GM21576 (cell line): ENCODE results near the gene SMARCA1.

Experiments
- ATAC-seq: cut with Tn5 transposase; IDR thresholded peaks from one replicate; pipeline ENCODE4 v1.9.1; 2021; ENCODE audit warnings: mild to moderate bottlenecking, moderate library complexity; ENCODE audit not compliant: unreplicated experiment

SMARCA1 gene

DNA sequence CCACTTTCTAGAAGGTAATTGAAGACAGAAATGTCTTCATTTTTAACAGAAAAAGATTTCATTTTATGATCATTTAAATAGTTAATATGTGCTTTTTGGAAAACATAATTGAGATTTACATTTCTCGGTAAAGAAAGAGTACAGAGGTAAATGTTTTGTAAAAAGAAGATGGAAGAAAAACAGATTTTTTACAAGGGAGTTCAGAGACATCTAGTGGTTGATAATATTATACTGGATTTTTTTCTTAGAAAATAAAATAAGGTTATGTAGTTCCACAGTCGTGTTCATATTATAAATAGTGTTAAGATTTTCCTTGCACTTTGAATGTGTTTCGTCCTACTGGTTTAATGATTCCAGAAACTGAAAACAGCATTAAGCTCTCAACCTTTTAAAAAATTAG is 60.6 kb downstream of the SMARCA1 start:
- no peak for ATAC-seq

DNA sequence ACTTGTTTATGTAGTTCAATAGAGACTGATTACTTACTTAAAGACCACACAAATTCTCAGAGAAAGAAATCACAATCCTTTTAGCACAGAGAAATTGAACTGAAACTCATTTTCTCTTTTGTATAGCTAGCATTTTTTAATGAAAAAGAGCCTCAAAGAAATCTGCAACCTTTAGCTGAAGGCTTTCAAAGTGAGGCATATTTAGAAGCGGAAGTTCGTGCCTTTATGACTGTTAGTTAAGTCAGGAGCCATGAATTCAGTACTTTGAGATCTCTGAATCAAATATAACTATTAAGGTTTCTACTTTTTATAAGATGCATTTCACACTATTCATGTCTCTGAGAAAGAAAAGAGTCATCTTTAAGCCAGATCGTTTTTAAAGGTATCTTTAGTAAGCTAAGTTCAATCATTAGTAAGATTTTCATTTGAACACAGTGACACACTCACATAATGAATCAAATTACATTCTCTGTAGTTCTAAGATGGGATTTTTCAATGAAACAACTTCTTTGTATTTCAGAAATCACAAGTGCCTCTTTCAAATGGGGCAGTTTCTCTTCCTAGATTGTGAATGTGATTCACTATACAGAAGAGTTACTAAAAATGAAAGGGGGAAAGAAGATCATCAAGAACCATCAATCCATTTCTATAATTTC is 61.4 kb downstream of the SMARCA1 start:
- no peak for ATAC-seq

DNA sequence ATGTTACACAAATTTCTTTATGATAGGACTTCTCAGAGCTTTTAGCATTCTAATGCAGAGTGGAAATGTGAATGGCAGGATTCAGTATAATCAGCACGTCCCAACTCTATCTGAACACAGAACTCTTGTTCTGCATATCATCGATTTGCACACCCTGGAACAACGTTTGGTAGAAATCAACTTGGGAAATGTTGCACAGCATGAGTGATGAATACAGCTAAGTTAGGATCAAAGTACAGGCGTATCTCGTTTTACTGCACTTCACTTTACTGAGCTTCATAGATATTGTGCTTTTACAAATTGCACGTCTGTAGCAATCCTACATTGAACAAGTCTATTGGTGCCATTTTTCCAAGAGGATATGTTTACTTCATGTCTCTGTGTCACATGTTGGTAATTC is 70.8 kb downstream of the SMARCA1 start:
- ATAC-seq: no peak

DNA sequence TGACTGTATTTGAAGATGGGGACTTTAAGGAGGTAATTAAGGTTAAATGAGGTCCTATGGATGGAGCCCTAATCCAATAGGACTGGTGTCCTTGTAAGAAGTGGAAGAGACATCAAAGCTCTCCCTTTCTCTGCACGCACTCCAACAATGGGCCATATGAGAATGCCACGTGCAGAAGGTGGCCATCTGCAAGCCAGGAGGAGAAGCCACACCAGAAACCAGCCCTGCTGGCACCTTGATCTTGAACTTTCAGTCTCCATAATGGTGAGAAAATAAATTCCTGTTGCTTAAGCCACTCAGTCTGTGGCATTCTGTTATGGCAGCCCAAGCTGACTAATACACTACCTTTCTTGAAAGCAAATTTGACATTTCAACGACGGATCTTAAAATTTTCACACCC is 73.2 kb downstream of the SMARCA1 start:
- ATAC-seq: no peak

DNA sequence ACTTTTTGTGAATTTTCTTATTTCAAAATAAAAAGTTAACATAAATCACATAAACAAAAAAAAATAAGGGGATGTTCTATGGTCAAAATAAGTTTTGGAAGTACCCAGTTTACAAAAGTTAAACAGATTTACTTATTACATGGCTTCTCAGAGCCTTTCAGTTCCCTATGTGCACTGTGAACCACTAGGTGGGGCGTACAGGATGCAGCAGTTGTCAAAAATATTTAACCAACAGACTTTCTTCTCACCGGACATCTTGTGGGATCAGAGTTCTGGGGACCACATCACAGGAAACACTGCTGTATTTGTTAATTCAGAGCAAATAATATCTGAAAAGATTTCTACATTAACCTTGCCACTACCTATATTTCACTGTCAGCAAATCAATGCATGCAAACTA is 74.1 kb downstream of the SMARCA1 start:
- no peak for ATAC-seq

DNA sequence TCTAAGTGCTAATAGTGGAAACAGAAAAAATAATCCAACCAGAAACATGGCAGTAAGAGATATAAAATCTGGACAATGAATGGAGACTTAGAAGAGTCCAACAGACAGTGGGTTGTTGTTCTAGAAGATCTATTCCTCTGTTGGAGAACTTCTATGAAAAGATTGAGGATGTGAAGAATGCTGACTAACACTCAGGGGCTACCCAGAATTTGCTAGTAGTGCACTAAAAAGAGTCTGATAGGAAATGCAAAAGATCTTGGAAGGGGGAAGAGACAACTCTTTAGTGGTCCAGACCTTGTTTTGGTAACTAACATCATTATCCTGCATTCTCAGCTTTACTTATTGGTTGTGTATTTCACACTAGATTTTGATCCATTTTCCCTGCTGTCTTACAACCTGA is 77.9 kb downstream of the SMARCA1 start:
- no peak for ATAC-seq

DNA sequence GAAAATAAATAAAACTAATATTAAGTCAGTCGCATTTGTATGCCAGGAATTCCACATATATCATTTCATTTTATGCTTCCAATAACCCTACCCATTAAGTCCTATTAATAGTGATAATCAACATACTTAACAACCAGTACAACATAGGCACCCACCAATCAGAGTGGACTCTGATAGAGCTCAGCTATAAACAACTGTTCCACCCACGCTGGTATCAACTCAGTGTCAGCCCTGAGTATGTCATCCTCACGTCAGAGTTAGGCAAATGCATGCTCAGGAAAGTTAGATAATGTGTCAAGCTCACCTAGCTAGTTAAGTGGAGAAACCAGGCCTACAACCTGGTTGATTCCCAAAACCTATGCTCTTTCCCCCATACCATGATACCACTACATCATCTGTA is 89.3 kb downstream of the SMARCA1 start:
- ATAC-seq: no peak

DNA sequence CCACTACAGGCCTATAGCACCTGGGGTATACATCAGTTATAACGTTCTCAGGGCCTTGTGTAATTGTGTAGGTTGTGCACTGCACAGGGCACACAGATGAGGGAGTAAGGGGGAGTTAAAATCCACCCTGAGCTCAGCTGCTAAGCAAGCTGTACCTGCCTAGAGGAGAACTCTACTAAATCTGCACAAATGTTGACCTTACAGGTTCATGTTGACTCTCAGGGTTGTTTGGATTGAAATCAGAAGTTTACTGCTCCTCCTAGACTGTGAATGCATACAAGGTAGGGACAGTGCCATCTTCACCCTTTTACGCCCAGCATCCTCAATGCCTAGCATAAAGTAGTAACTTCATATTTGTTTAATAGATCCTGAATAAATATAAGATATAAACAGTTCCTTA is 89.8 kb downstream of the SMARCA1 start:
- ATAC-seq: no peak

DNA sequence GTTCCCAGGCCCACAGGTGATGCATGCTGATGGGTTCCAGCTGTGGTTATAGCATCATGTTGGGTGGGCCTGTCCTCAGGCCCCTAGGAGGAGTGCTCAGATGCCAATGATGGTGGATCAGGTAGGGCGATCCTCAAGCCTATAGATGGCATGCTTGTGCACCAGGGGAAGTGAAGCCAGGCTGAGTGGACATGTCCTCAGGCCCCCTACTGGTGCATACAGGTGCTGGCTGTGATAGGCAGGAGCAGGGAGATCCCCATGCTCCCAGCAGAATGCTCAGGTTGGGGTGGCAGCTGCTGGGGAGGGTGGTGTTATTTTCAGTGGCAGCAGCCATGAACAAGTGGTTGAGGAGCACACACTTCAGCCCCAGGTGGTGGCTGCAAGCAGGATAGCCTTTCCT is 96.0 kb downstream of the SMARCA1 start:
- ATAC-seq: no peak

DNA sequence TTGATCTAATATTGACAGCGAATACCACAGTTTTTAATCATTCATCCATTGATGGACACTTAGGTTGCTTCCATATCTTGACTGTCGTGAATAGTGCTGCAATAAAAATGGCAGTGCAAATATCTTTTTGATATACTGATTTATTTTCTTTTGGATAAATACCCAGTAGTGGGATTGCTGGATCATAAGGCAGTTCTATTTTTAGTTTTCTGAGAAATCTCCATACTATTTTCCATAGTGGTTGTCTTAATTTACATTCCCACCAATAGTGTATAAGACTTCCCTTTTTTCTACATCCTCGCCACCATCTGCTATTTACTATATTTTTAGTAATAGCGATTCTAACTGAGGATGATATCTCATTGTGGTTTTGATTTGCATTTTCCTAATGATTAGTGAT is 100.1 kb downstream of the SMARCA1 start:
- no peak for ATAC-seq

DNA sequence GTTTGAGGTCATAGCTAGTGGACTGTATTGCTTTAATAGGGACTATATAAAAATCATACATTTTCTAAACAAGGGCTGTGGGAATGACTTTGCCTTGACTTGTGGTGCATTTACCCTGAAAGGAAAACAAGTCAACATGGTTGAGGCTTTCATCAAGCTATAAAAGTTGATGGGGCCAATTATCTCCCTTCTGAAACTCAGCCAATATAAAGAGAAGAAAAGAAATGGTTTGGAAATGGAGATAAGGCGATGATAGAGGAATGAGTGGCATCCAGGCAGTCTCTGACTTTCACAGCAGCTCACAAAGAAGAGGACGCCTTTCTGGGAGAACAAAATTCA is 118.7 kb downstream of the SMARCA1 start:
- ATAC-seq: no peak

DNA sequence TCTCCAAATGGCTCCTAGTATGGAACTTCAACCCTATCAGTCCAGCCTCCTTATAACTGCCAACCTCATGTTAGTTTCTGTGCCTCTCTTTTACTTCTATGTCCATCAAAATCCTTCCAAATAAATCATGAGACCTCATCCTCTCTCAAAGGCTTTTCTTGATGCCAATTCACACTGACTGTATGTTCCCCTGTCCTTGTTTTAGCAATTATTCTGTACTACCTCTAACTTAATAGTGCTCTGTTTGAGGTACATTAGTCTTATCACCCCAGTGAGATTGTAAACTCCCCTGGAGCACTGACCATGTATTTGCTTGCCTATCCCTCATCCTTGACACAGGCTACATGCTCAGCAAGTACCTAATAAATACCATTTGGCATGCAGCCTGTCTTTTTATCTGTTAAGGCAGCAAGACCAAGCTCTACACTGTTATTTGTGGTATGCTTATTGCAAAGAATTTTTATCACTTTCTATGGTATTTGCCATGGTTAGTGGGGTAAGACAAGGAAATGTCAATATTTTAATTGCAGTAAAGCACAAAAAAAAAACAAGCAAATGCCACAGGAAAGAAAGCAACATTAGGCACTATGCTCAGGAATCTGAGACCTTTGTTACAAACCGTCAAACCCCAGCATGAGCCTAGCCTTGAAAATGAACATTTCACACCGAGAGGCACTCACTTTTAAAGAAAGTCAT is 119.2 kb downstream of the SMARCA1 start:
- no peak for ATAC-seq
